ENCODE measurements around the gene DMAC1.

The DMAC1 gene

GRCh38 chr9:7799234-7799943 is at the start of gene DMAC1:
Gene DMAC1 (minus strand): TSS chr9:7799778. CDS start chr9:7799734, 44 bp downstream.
- peak; percentile 74 for DNase-seq

GRCh38 chr9:7849362-7849761 is 49.8 kb upstream of the DMAC1 start:
- no peak for DNase-seq

GRCh38 chr9:7848498-7848897 is 48.9 kb upstream of the DMAC1 start:
- DNase-seq: no peak

- DNase-seq: no peak
These were observed 44.7 kb upstream of the DMAC1 start for GRCh38 chr9:7844242-7844641.

GRCh38 chr9:7841831-7842230 is 42.3 kb upstream of the DMAC1 start:
- no peak for DNase-seq

GRCh38 chr9:7834531-7834930 is 35.0 kb upstream of the DMAC1 start:
- DNase-seq: no peak

- DNase-seq: no peak
These were observed 28.8 kb upstream of the DMAC1 start for GRCh38 chr9:7828334-7828733.

- DNase-seq: no peak
These were observed 28.2 kb upstream of the DMAC1 start for GRCh38 chr9:7827792-7828191.

GRCh38 chr9:7827056-7827455 is 27.5 kb upstream of the DMAC1 start:
- no peak for DNase-seq

GRCh38 chr9:7823651-7824050 is 24.1 kb upstream of the DMAC1 start:
- no peak for DNase-seq

- no peak for DNase-seq
These were observed 20.4 kb upstream of the DMAC1 start for GRCh38 chr9:7819984-7820383.

GRCh38 chr9:7816021-7816420 is 16.4 kb upstream of the DMAC1 start:
- DNase-seq: peak; percentile 41

- no peak for DNase-seq
These were observed 13.5 kb upstream of the DMAC1 start for GRCh38 chr9:7813030-7813429.

- DNase-seq: peak; percentile 73
These were observed 12.1 kb upstream of the DMAC1 start for GRCh38 chr9:7811677-7812076.

- DNase-seq: no peak
These were observed 3.1 kb upstream of the DMAC1 start for GRCh38 chr9:7802666-7803065.

- no peak for DNase-seq
These were observed 337 bp upstream of the DMAC1 start for GRCh38 chr9:7799944-7800285.

- no peak for DNase-seq
These were observed 5.4 kb downstream of the DMAC1 start for GRCh38 chr9:7794196-7794595.

GRCh38 chr9:7791394-7791793 is 8.2 kb downstream of the DMAC1 start:
- no peak for DNase-seq

GRCh38 chr9:7790819-7791182 is 8.8 kb downstream of the DMAC1 start:
- no peak for DNase-seq

GRCh38 chr9:7790022-7790818 is 9.4 kb downstream of the DMAC1 start:
- no peak for DNase-seq

GRCh38 chr9:7788772-7789171 is 10.8 kb downstream of the DMAC1 start:
- no peak for DNase-seq

GRCh38 chr9:7785813-7786212 is 13.8 kb downstream of the DMAC1 start:
- DNase-seq: no peak

GRCh38 chr9:7784472-7784871 is 15.1 kb downstream of the DMAC1 start:
- no peak for DNase-seq

- DNase-seq: no peak
These were observed 15.9 kb downstream of the DMAC1 start for GRCh38 chr9:7783635-7784063.

Data from DMS153 (cell line).